ENCODE measurements around the gene PPM1D.

The PPM1D gene

GRCh38 chr17:60618854-60619526 lies 19.0 kb downstream of the PPM1D start:
- no peak for DNase-seq (ENCODE audit: low read depth in 3 of 3)

- no peak for DNase-seq (ENCODE audit: low read depth in 3 of 3)
These were observed 23.0 kb downstream of the PPM1D start for GRCh38 chr17:60622961-60623360.

DNA sequence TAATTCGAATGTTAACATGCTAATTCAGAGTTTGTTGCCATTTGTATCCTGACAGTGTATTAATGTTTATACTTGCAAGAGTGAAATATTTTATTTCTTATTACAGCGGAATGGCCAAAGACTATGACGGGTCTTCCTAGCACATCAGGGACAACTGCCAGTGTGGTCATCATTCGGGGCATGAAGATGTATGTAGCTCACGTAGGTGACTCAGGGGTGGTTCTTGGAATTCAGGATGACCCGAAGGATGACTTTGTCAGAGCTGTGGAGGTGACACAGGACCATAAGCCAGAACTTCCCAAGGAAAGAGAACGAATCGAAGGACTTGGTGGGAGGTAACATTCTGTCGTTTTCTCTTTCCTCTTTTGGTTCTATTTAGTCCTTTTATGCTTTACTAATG lies 23.4 kb downstream of the PPM1D start:
- no peak for DNase-seq (ENCODE audit: low read depth in 3 of 3)

DNA sequence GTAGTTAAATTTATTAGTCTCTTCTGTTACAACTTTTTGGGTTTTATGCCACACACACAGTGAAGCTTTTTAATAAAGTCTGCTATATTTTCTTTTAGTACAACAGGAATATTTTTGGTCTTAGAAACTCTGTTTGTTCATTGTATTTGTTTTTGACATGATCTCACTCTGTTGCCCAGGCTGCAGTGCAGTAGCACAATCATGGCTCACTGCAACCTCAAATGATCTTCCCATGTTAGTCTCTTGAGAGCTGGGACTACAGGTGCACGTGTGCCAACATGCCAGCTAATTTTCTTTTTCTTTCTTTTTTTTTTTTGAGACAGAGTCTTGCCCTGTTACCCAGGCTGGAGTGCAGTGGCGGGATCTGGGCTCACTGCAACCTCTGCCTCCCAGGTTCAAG lies 27.1 kb downstream of the PPM1D start:
- DNase-seq (ENCODE audit: low read depth in 3 of 3), result no peak

DNA sequence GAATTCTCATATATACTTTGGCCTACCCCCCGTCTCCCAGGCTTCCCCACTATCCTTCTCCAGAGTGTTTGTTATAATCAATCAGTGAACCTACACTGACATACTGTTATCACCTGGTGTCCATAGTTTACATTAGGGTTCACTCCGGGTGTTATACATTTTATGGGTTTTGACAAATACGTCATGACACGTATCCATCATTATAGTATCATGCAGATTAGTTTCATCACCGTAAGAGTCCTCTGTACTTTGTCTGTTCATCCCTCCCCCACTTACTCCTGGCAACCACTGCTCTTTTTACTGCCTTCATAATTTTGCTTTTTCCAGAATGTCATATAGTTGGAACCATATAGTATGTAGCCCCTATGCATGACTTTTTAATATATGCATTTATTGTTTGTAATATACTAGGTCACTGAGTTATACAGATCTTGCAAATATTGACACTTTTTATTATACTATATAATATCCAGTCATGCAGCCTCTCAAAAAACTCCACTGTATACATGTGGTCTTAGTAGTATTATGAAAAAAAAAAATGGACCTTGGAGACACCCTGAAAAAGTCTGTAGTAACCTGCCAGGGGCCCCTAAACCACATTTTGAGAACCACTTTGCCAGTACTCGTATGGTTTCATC lies 28.4 kb downstream of the PPM1D start:
- no peak for DNase-seq (ENCODE audit: low read depth in 3 of 3)

DNA sequence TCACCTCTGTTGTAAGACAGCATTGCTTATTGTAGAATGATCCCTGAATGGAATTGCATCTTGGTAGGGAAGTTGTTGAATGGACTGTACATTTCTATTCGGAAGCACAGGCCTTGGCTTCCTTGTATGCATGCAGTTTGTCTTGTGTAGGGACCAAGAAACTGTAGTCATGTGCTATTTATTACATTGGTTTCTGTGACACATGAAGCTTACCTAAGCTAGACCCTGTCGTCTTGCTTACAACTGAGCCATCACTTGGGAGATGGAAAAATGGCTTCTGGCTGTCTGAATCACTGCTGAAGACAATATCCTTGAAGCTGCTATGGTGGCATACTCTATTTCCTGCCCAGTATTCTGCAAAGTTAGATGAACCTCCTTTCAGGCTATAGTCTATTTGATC lies 29.1 kb downstream of the PPM1D start:
- no peak for DNase-seq (ENCODE audit: low read depth in 3 of 3)

DNA sequence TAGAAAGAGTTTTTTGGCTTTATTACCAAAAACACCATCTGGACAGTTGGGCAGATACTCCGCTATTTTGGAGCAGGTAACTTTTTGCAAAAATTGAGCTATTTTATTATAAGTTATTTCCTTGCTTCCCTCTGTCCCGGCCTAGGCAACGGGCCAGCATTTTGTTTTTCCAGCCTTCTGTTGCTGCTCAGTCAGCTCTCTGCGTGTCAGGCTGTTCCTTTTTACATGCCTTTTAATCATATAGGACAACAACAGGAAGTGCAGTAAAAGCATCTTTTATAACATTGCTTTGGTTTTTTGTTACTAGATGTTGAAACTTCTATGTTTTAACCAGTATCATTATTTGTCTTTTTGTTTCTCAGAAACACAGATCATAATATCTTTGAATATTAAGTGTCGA lies 30.4 kb downstream of the PPM1D start:
- DNase-seq (ENCODE audit: low read depth in 3 of 3), result no peak

- no peak for DNase-seq (ENCODE audit: low read depth in 3 of 3)
These were observed 31.1 kb downstream of the PPM1D start for GRCh38 chr17:60631119-60631518.

DNA sequence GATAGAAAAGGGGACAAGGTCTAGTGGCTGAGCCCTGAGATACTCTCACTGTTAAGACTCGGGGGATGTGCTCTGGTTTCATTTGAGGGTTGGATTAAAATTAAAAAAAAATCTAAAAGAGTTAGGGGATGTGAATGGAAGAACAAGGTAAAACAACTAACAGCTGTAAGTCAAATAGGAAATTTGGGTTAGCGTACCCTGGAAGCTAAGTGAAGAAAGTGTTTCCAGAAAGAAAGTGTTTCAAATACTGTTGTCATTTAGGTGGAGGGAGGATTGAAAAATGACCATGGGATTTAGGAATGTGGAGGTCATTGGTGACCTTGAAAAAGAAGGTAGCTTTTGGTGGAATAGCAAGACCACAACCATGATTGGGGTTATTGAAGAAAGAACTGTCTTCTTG lies 37.7 kb downstream of the PPM1D start:
- DNase-seq (ENCODE audit: low read depth in 3 of 3), result no peak

- no peak for DNase-seq (ENCODE audit: low read depth in 3 of 3)
These were observed 39.0 kb downstream of the PPM1D start for GRCh38 chr17:60639019-60639330.

DNA sequence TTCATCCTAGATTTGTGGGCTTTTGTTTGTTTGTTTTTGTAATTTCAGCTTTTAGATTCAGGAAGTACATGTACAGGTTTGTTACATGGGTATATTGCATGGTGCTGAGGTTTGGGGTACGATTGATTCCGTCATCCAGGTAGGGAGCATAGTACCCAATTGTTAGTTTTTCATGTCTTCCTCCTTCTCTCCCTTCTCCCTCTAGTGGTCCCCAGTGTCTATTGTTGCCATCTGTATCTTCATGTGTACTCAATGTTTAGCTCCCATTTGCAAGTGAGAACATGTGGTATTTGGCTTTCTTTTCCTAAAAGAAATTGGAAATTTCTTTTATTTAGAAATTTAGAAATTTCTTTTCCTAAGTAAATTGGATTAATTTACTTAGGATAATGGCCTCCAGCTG lies 40.5 kb downstream of the PPM1D start:
- no peak for DNase-seq (ENCODE audit: low read depth in 3 of 3)

DNA sequence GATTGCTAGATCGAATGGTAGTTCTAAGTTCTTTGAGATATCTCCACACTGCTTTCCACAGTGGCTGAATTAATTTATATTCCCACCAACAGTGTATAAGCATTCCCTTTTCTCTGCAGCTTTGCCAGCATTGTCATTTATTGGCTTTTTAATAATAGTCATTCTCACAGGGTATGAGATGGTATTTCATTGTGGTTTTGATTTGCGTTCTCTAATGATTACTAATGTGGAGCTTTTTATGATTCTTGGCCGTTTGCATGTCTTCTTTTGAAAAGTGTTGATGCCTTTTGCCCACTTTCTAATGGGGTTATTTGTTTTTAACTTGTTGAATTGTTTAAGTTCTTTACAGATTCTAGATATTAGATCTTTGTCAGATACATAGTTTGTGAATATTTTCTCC lies 41.1 kb downstream of the PPM1D start:
- no peak for DNase-seq (ENCODE audit: low read depth in 3 of 3)

GRCh38 chr17:60641810-60642220 lies 41.8 kb downstream of the PPM1D start:
- DNase-seq (ENCODE audit: low read depth in 3 of 3), result peak; percentile 24 to 31 (median 25)

DNA sequence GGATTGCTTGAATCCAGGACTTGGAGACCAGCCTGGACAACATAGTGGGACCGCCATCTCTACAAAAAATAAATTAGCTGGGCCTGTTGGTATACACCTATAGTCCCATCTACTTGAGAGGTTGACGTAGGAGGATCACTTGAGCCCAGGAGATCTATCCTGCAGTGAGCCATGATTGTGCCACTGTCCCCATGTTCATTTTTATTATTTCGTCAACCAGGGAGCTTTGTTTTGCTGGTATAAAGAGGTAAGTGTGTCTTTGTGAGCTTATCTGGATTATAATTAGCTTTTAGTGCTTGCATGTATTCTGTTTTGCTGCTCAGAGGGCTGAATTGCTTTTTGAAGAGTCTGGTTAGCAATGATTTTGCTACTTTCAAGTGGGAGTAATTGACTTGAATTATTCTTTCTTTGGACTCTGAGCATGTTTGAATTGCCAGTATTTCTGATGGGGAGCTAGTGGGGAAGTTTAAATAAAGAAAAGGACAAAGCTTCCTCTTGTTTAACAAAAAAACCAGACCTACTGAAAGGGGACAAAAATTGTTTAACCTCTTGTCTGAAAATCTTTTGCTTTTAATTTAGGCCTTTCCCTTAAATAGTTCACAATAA lies 46.0 kb downstream of the PPM1D start:
- DNase-seq (ENCODE audit: low read depth in 3 of 3), result no peak

DNA sequence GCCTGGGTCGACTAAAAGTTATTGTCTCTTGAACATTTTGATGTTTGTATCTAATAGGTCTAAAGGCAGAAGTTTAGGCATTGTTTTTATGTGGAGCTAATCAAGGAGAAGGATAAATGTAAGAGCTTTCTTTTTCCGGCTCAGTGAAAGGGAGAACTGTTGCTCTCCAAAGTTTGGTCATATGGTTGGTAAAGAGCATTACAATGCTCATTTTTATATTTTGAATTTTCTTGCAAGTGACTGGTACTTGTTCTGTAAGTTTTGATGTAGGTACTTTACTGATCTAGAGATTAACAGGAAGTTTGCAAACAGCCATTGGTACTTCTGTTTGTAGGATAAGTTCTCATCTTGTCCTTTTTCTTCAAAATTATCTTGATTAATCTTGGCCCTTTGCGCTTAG lies 46.7 kb downstream of the PPM1D start:
- DNase-seq (ENCODE audit: low read depth in 3 of 3), result no peak

GRCh38 chr17:60647705-60648104 lies 47.7 kb downstream of the PPM1D start:
- DNase-seq (ENCODE audit: low read depth in 3 of 3), result no peak

- no peak for DNase-seq (ENCODE audit: low read depth in 3 of 3)
These were observed 52.7 kb downstream of the PPM1D start for GRCh38 chr17:60652454-60653247.

DNA sequence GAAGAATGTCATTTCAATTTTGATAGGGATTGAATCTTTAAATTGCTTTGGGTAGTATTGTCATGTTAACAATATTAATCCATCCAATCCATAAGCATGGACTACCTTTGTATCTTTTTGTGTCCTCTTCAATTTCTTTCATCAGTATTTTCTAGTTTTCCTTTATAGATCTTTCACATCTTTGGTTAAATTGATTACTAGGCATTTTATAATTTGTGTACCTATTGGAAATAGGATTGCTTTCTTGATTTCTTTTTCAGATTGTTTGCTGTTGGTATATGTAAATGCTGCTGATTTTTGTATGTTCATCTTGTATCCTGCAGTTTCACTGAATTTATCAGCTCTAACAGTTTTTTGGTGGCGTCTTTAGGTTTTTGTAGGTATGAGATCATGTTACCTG lies 53.6 kb downstream of the PPM1D start:
- DNase-seq (ENCODE audit: low read depth in 3 of 3), result no peak

GRCh38 chr17:60656499-60656898 lies 56.5 kb downstream of the PPM1D start:
- no peak for DNase-seq (ENCODE audit: low read depth in 3 of 3)

GRCh38 chr17:60659156-60659555 lies 59.2 kb downstream of the PPM1D start:
- no peak for DNase-seq (ENCODE audit: low read depth in 3 of 3)

GRCh38 chr17:60661489-60661888 lies 61.5 kb downstream of the PPM1D start:
- DNase-seq (ENCODE audit: low read depth in 3 of 3), result no peak

GRCh38 chr17:60664022-60664421 lies 64.0 kb downstream of the PPM1D start:
- DNase-seq (ENCODE audit: low read depth in 3 of 3), result no peak

DNA sequence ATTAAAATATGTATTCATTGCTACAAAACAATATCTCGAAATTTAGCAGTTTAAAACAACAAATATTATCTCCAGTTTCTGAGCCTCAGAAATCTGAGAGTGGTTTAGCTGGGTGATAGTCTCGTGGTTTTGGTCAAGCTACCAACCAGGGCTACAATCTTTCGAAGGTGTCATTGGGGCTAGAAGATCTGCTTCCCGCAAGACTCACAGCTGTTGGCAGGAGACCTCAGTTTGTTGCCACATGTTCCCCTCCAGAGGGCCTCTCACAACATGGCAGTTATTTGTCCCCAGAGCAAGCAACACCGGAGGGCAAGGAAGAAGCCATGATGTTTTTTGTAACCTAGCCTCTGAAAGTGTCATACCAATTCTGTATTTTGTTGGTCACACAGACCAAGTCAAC lies 65.6 kb downstream of the PPM1D start:
- DNase-seq (ENCODE audit: low read depth in 3 of 3), result no peak

Data from stimulated activated CD4-positive, alpha-beta T cell treated with anti-CD3 and anti-CD28 coated beads, TNF-alpha, amount 100 ng/mL, for 48 hours (primary cell).